K562 (cell line): ENCODE results near the gene RSPH1. TPM values are rescaled to one million over a fixed set of nuclear protein-coding genes. Genes with fewer than 3 reads are reported as not detected.

Source experiments
- ATAC-seq: fragments of 200-7000 bp; cut with Tn5 transposase; 3 replicates; pipeline ENCODE4 v1.9.1; 2020; ENCODE audit warnings: moderate library complexity
- BruUV-seq: library from RNA; stranded (reverse); fragments of 400-500 nt; replicated peaks from 2 replicates; lab custom pipeline; 2021; lab: Mats Ljungman, UMichigan
- CTCF ChIA-PET: fragments of 300-600 bp; formaldehyde crosslinking; extraction: SDS; loops from one replicate; lab custom pipeline; 2021; ENCODE audit warnings: low intra/inter-chr PET ratio; lab: Yijun Ruan, JAX
- POLR2A ChIA-PET: fragments of 300-600, 350-650 bp; sonication (Branson Sonifier 250); formaldehyde crosslinking; extraction: SDS; loops from one replicate; lab custom pipeline; 2021; ENCODE audit warnings: antibody characterized with exemption, inconsistent platforms; lab: Yijun Ruan, JAX
- DNase-seq, 4 experiments: peaks; one replicate each; pipeline versions ENCODE4 v3.0.0 to v3.0.0-alpha.2; 2011 to 2018; ENCODE audit warnings: low spot score in 3 of 4, mixed read lengths in 3 of 4; ENCODE audit errors: extremely low read depth in 1 of 4
- FAIRE-seq: peaks from 2 replicates; lab custom pipeline; 2011; peaks lifted over from hg19 to GRCh38; lab: Jason Lieb, UNC
- H2AFZ ChIP-seq: 2 replicates; pipeline ENCODE4 v1.6.0; 2011; ENCODE audit warnings: low read depth, low read length, control low read depth, inconsistent platforms
- H3K27ac ChIP-seq: fragments of 200-600 bp; 3 replicates; pipeline ENCODE4 v1.8.0; 2011; ENCODE audit warnings: low read depth, mild to moderate bottlenecking, control low read depth, inconsistent platforms, low read length, moderate library complexity, mixed read lengths; ENCODE audit errors: extremely low read depth
- H3K27me3 ChIP-seq, 2 experiments: fragments of 300-600 bp in 1 of 2; 2 replicates in 1 of 2; 3 replicates in 1 of 2; pipeline versions ENCODE4 v1.6.0 to v1.8.0; 2011; ENCODE audit warnings: inconsistent platforms in 2 of 2, low read length in 2 of 2, mild to moderate bottlenecking in 1 of 2, mixed read lengths in 1 of 2, moderate library complexity in 1 of 2; ENCODE audit not compliant: control insufficient read depth in 2 of 2, insufficient read depth in 2 of 2
- H3K36me3 ChIP-seq: fragments of 300-600 bp; 3 replicates; pipeline ENCODE4 v1.8.0; 2011; ENCODE audit warnings: mild to moderate bottlenecking, low read length, inconsistent platforms; ENCODE audit not compliant: control insufficient read depth, insufficient read depth
- H3K4me1 ChIP-seq, 2 experiments: fragments of 200-600 bp in 1 of 2; replicated peaks in 1 of 2; 2 replicates in 1 of 2; 3 replicates in 1 of 2; pipeline versions ENCODE4 v1.5.1 to v1.8.0; 2011; ENCODE audit warnings: inconsistent platforms in 2 of 2, low read length in 2 of 2, mild to moderate bottlenecking in 1 of 2, mixed read lengths in 1 of 2, moderate library complexity in 1 of 2; ENCODE audit not compliant: control insufficient read depth in 2 of 2, insufficient read depth in 2 of 2
- H3K4me2 ChIP-seq: 2 replicates; pipeline ENCODE4 v1.6.1; 2011; ENCODE audit warnings: low read length, control low read depth, inconsistent platforms, mixed read lengths; ENCODE audit not compliant: insufficient read depth
- H3K4me3 ChIP-seq: fragments of 200-600 bp; sonication (generic), shearing (Covaris generic); 2 replicates; pipeline ENCODE4 v1.5.1; 2016; ENCODE audit warnings: control low read depth, inconsistent platforms
- H3K79me2 ChIP-seq: fragments of 200-600 bp; 3 replicates; pipeline ENCODE4 v1.8.0; 2011; ENCODE audit warnings: low read length, inconsistent platforms; ENCODE audit not compliant: control insufficient read depth, insufficient read depth
- H3K9ac ChIP-seq, 2 experiments: 2 replicates each; pipeline versions ENCODE4 v1.6.0 to v1.6.1; 2011; ENCODE audit warnings: low read depth in 2 of 2, low read length in 2 of 2, control low read depth in 1 of 2, inconsistent platforms in 1 of 2, mild to moderate bottlenecking in 1 of 2, mixed read lengths in 1 of 2; ENCODE audit not compliant: insufficient read depth in 1 of 2
- H3K9me1 ChIP-seq: one replicate; pipeline ENCODE4 v1.6.0; 2011; ENCODE audit warnings: inconsistent platforms, mild to moderate bottlenecking, low read length, moderate library complexity; ENCODE audit not compliant: control insufficient read depth, insufficient read depth
- H3K9me3 ChIP-seq: replicated peaks from 2 replicates; pipeline ENCODE4 v1.5.1; 2011; ENCODE audit warnings: low read depth, low read length, inconsistent platforms; ENCODE audit not compliant: control insufficient read depth, insufficient read depth
- H4K20me1 ChIP-seq: replicated peaks from 2 replicates; pipeline ENCODE4 v1.6.1; 2011; ENCODE audit warnings: low read length, inconsistent platforms, mixed read lengths; ENCODE audit not compliant: control insufficient read depth, insufficient read depth
- EWSR1 ChIP-seq: fragments of 450-650 bp; IDR thresholded peaks from 2 replicates; pipeline ENCODE4 v1.6.1; 2018; ENCODE audit warnings: borderline replicate concordance, mild to moderate bottlenecking, low read depth, moderate library complexity; ENCODE audit not compliant: partially characterized antibody
- PTRF ChIP-seq: fragments of 450-650 bp; IDR thresholded peaks from 2 replicates; pipeline ENCODE4 v1.6.1; 2016; ENCODE audit warnings: mild to moderate bottlenecking, missing genetic modification characterization, missing compliant biosample characterization
- ZNF239 ChIP-seq: fragments of 250-450 bp; sonication (Bioruptor Pico); IDR thresholded peaks from 2 replicates; pipeline ENCODE4 v1.4.0; 2020; ENCODE audit warnings: mild to moderate bottlenecking
- ZNF830 ChIP-seq: fragments of 250-450 bp; sonication (Bioruptor Pico); IDR thresholded peaks from 2 replicates; pipeline ENCODE4 v1.5.0; 2021; ENCODE audit warnings: mild to moderate bottlenecking
- WGBS: fragments of 100-300 bp; shearing (Covaris generic); methylation state at CpG from one replicate; pipeline ENCODE4 v1.1.6; 2016; ENCODE audit warnings: low coverage, mixed read lengths; ENCODE audit not compliant: insufficient coverage; ENCODE audit errors: missing lambda C conversion rate; 5-methylcytosine and 5-hydroxymethylcytosine counted together
- in situ Hi-C: fragments of 300-500 bp; cut with MboI; formaldehyde crosslinking; loops from 4 replicates; pipeline ENCODE4 v1.15.0; 2018; ENCODE audit warnings: inconsistent platforms, mixed read lengths
- intact Hi-C: fragments of 100-400 bp; cut with micrococcal nuclease; formaldehyde crosslinking; loops from 2 replicates; pipeline ENCODE4 v1.14.2; 2022
- polyA plus RNA-seq, 8 experiments: library from polyadenylated mRNA; depleted of rRNA in 4 of 8; stranded (reverse) in 5 of 8; unstranded in 3 of 8; fragments of >200 nt; fragmentation: Nextera tagmentation in 2 of 8; fragmentation: Illumina TruSeq in 1 of 8; extraction: Ambion mirVana in 2 of 8; extraction: Trizol in 1 of 8; gene quantifications; 2 replicates each; pipeline versions ENCODE4 v1.2.1 to v1.2.3, GENCODE V29; 2011 to 2014; ENCODE audit warnings: inconsistent platforms in 1 of 8, missing spikeins in 1 of 8
- total RNA-seq, 7 experiments: library from RNA; depleted of rRNA in 6 of 7; stranded (reverse); fragments of >200 nt in 6 of 7; fragmentation: Illumina TruSeq in 2 of 7; extraction: Trizol in 2 of 7; gene quantifications; 2 replicates each; pipeline versions ENCODE4 v1.2.1 to v1.2.3, GENCODE V29; 2011 to 2021; ENCODE audit warnings: low replicate concordance in 1 of 7
- TF ChIP-seq, protein P1 (sequence below), 3 experiments: fragments of 200-800 bp in 1 of 3; sonication (Bioruptor generic) in 1 of 3; sonication (generic) in 1 of 3; formaldehyde crosslinking in 1 of 3; IDR thresholded peaks; 2 replicates each; pipeline versions ENCODE4 v1.6.1 to v1.8.0; 2016 to 2022; ENCODE audit warnings: mild to moderate bottlenecking in 2 of 3, missing compliant biosample characterization in 2 of 3, missing genetic modification characterization in 2 of 3, missing genetic modification reagents in 1 of 3

Gene RSPH1
- total and polyA plus RNA-seq, 9 of the 15 experiments (the other 6 are each of a cell fraction or from before 2014, with no cell fraction given) = 0.17 TPM; not detected in 8

DNA sequence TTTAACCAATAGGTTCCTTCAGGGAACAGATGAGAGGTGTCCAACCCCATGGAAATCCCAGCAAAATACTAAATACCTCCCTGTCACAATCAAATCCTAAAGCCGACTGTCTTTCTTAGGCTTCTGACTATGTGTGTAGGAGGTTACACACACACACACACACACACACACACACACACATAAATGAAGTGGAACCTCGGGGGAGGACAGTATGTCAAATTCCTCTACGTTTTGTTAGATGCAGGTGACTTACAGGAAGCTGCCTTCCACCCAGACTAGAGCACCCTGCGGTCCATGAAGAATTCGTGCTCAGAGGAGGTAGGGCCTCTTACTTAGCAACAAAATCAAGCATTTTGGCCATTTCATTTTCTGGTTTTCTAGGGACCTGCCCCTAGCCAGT, 16.4 kb downstream of the RSPH1 start:
- Histone ChIP-seq H3K27me3 (peaks cover 53 to 58% of the 10 kb centered on the region in 2 experiments), H3K4me3 (no peak overlapping the region), H3K9me1 (no peaks in the 10 kb centered on the region), H3K4me2 (no peak overlapping the region), H3K9ac (no peak overlapping the region), H4K20me1 (no peaks in the 10 kb centered on the region), H3K36me3 (no peaks in the 10 kb centered on the region), H3K9me3 (no peaks in the 10 kb centered on the region), H3K4me1 (no peaks in the 10 kb centered on the region), H3K27ac (no peak overlapping the region), H2AFZ (no peak overlapping the region), H3K79me2 (no peaks in the 10 kb centered on the region)
- CTCF ChIA-PET = no interaction called here
- intact Hi-C loops = no loop called here
- WGBS = 4% methylated on average over 5 of the region's 5 CpGs
- TF ChIP-seq EWSR1 (no peak), PTRF (no peak), ZNF830 (CRISPR knock-in tag) (no peak), ZNF239 (CRISPR knock-in tag) (no peak)
- TF ChIP-seq, protein P1, sequence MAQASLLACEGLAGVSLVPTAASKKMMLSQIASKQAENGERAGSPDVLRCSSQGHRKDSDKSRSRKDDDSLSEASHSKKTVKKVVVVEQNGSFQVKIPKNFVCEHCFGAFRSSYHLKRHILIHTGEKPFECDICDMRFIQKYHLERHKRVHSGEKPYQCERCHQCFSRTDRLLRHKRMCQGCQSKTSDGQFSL (CRISPR knock-in tag; IDR thresholded peaks at IDR 0.05) = no peak
- TF ChIP-seq, protein P1 (tag; IDR thresholded peaks at IDR 0.05) = no peak
- no peak for FAIRE-seq
- in situ Hi-C loops = no loop called here
- no peak for DNase-seq
- BruUV-seq = no TSS peak
- POLR2A ChIA-PET = interaction anchor here (2.0 kb wide), 1 partner anchor 11 kb away, joined by 7 read pairs; no protein-coding TSS in a partner anchor
- ATAC-seq = no peak
